HUES6 (cell line): Measurements from ENCODE around the gene APOC1.
"Not testable (repeated sequence)": the region's sequence is repeated elsewhere in the genome, so short reads cannot be mapped to it uniquely, and the experiment has no call there.

Experiments used
- H3K27ac ChIP-seq: 2 replicates; pipeline ENCODE4 v1.7.0; 2013; ENCODE audit warnings: low read depth, mild to moderate bottlenecking, low read length, inconsistent platforms
- H3K27me3 ChIP-seq: 2 replicates; pipeline ENCODE4 v1.6.1; 2013; ENCODE audit warnings: low read length; ENCODE audit not compliant: control insufficient read depth, insufficient read depth
- H3K36me3 ChIP-seq: 2 replicates; pipeline ENCODE4 v1.6.1; 2013; ENCODE audit warnings: low read length; ENCODE audit not compliant: control insufficient read depth, insufficient read depth
- H3K4me1 ChIP-seq: 2 replicates; pipeline ENCODE4 v1.6.1; 2013; ENCODE audit warnings: low read length; ENCODE audit not compliant: control insufficient read depth, insufficient read depth
- H3K4me3 ChIP-seq: 2 replicates; pipeline ENCODE4 v1.5.1; 2013; ENCODE audit warnings: low read depth, low read length
- H3K9ac ChIP-seq: one replicate; pipeline ENCODE4 v1.6.1; 2013; ENCODE audit warnings: mild to moderate bottlenecking, low read length
- H3K9me3 ChIP-seq: 2 replicates; pipeline ENCODE4 v1.6.1; 2013; ENCODE audit warnings: low read depth, low read length; ENCODE audit not compliant: control insufficient read depth, insufficient read depth

Gene APOC1

GRCh38 chr19:44924243-44924725 is 9.9 kb downstream of the APOC1 start:
- no peaks in the 10 kb centered on the region for H3K9me3 ChIP-seq
- H3K9ac ChIP-seq, result no peak overlapping the region
- H3K27me3 ChIP-seq, result no peaks in the 10 kb centered on the region
- H3K4me3 ChIP-seq, result no peak overlapping the region
- H3K4me1 ChIP-seq, result peaks cover 11% of the 10 kb centered on the region
- H3K27ac ChIP-seq, result no peak overlapping the region
- no peaks in the 10 kb centered on the region for H3K36me3 ChIP-seq

DNA sequence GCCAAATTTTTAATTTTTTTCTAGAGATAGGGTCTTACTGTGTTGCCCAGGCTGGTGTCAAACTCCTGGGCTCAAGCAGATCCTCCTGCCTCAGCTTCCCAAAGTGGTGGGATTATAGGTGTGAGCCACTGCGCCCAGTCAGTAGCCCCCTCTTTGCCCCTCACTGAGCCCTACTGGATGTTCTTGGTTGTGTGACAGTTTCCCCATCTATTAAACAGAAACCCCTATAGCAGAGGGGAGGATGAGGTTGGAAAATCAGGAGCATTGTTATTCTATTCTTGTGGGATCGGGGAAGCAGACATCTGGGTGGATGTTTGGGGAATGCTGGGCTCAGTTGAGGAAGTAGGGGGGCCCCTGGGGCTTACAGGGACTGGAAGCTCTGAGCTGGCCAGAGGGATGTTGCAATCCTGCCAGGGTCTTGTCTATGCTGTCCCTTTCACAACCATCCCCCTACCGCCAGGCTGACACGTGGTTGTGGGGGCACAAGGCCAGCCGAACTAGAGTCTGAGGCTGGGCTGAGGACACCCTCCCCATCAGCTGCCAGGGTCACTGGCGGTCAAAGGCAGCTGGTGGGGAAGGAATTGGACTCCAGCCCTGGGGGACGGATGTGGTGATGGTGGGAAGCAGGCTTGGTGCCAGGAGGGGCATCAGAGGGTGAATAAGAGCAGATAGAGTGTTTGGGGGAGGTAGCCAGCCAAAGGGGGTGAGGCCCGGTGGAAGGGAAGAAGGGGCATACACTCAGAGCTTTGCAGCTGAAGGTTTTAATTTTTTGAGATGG is 10.9 kb downstream of the APOC1 start:
- H3K27me3 ChIP-seq, result no peaks in the 10 kb centered on the region
- no peak overlapping the region for H3K9ac ChIP-seq
- no peaks in the 10 kb centered on the region for H3K36me3 ChIP-seq
- no peak overlapping the region for H3K4me3 ChIP-seq
- H3K9me3 ChIP-seq, result no peaks in the 10 kb centered on the region
- H3K4me1 ChIP-seq, result peaks cover 11% of the 10 kb centered on the region
- H3K27ac ChIP-seq, result no peak overlapping the region

DNA sequence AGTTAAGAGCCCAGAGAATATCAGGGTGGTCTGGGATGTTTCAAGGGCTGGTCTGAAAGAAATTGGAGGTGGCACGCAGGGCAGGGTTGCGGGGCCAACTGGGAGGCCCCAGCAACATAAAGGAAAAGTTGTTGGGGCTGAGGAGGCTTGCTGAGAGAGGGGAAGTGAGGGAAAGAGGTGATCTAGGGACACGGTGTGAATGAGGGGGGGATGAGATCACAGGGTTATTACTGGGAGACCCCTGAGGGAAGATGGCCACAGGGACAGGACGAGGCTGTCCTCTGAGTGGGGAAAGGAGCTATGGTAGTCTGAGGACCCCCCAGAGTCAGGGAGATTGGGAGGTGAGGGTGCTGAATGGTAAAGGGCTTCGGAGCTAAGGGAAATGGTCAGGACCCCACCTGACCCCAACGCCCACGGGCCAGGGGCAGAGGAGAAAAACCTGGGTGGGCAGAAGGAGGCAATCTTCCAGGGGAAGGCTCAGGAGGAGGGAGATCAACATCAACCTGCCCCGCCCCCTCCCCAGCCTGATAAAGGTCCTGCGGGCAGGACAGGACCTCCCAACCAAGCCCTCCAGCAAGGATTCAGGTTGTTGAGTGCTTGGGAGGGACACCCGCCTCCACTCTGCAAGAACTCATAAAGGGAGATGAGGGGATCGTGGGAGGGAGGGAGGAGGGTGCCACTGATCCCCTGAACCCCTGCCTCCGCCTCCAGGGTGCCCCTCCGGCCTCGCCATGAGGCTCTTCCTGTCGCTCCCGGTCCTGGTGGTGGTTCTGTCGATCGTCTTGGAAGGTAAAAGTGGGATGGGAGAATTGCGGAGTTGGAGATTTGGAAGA is 12.1 kb downstream of the APOC1 start:
- not testable (repeated sequence) for H3K9me3 ChIP-seq, H3K27ac ChIP-seq, H3K9ac ChIP-seq, H3K27me3 ChIP-seq, H3K36me3 ChIP-seq
- peaks cover 11% of the 10 kb centered on the region for H3K4me1 ChIP-seq
- H3K4me3 ChIP-seq, result peak overlapping the region; percentile 27

DNA sequence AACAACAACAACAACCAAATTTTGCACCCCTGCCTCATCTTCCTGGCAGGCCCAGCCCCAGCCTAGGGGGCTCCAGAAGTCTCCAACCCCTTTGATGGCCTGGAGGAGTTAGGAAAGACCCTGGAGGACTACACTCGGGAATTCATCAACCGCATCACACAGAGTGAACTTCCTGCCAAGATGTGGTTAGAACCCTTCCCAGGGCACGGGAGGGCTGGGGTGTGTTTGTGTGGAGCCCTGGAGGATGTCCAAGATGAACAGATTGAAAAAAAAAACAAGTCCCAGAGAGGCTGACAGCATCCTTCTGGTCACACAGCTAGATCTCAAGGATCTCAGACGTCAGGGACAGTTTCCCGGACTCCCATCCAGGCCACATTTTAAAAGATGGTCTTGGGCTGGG is 13.3 kb downstream of the APOC1 start:
- H3K27me3 ChIP-seq, result no peaks in the 10 kb centered on the region
- no peak overlapping the region for H3K9ac ChIP-seq
- peaks cover 11% of the 10 kb centered on the region for H3K4me1 ChIP-seq
- no peaks in the 10 kb centered on the region for H3K36me3 ChIP-seq
- no peak overlapping the region for H3K27ac ChIP-seq
- no peaks in the 10 kb centered on the region for H3K9me3 ChIP-seq
- H3K4me3 ChIP-seq, result no peak overlapping the region

- no peak overlapping the region for H3K9ac ChIP-seq
- H3K4me3 ChIP-seq, result no peak overlapping the region
- peaks cover 7% of the 10 kb centered on the region for H3K4me1 ChIP-seq
- H3K36me3 ChIP-seq, result no peaks in the 10 kb centered on the region
- no peak overlapping the region for H3K27ac ChIP-seq
- H3K27me3 ChIP-seq, result no peaks in the 10 kb centered on the region
- no peaks in the 10 kb centered on the region for H3K9me3 ChIP-seq
These were observed 15.7 kb downstream of the APOC1 start for GRCh38 chr19:44930088-44930487.

GRCh38 chr19:44931541-44931940 is 17.1 kb downstream of the APOC1 start:
- Histone ChIP-seq H3K27me3 (no peaks in the 10 kb centered on the region), H3K27ac (no peak overlapping the region), H3K4me3 (no peak overlapping the region), H3K36me3 (no peaks in the 10 kb centered on the region), H3K9me3 (no peaks in the 10 kb centered on the region), H3K4me1 (peaks cover 10% of the 10 kb centered on the region), H3K9ac (no peak overlapping the region)

GRCh38 chr19:44939668-44940067 is 25.3 kb downstream of the APOC1 start:
- H3K27ac ChIP-seq, result no peak overlapping the region
- peaks cover 6% of the 10 kb centered on the region for H3K4me1 ChIP-seq

DNA sequence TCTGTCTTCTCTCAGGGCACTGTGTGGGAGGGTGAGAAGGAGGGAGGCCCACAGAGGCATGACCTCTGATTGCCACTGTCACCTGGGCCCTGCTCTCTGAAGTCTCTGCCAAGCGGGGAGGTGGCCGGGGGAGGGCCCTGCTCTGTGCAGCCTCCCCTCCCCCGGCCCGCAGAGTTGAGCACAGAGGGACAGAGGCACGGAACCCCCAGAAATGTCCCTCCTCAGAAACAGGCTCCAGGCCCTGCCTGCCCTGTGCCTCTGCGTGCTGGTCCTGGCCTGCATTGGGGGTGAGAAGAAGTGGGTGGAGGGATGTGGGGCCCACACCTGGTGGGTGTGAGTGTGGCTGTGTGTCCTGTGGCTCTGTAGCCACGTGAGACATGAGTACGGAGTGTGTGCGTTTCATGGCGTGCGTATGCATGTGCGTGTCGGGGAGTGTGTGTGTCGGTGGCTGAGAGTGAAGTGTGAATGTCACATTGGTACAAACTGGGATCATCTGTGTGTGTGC is 27.7 kb downstream of the APOC1 start, which contains the start of gene APOC4:
Gene APOC4, plus strand, starts transcription at position 171 of the 505 bp plus-strand sequence. Its CDS starts 41 bp downstream, at position 212.
- H3K4me3 ChIP-seq, result no peak within 1 kb of the TSS
- H3K27me3 ChIP-seq, result no peaks in the 10 kb centered on the region
- no peaks in the 10 kb centered on the region for H3K4me1 ChIP-seq
- H3K9me3 ChIP-seq, result no peaks in the 10 kb centered on the region
- H3K27ac ChIP-seq, result no peak within 1 kb of the TSS
- H3K36me3 ChIP-seq, result no peaks in the 10 kb centered on the region
- no peak within 1 kb of the TSS for H3K9ac ChIP-seq

More at GRCh38 chr19:44939668-44940067, 25.3 kb downstream of the APOC1 start:
- Histone ChIP-seq H3K9me3 (no peaks in the 10 kb centered on the region), H3K9ac (no peak overlapping the region), H3K27me3 (no peaks in the 10 kb centered on the region), H3K4me3 (no peak overlapping the region), H3K36me3 (no peaks in the 10 kb centered on the region)

DNA sequence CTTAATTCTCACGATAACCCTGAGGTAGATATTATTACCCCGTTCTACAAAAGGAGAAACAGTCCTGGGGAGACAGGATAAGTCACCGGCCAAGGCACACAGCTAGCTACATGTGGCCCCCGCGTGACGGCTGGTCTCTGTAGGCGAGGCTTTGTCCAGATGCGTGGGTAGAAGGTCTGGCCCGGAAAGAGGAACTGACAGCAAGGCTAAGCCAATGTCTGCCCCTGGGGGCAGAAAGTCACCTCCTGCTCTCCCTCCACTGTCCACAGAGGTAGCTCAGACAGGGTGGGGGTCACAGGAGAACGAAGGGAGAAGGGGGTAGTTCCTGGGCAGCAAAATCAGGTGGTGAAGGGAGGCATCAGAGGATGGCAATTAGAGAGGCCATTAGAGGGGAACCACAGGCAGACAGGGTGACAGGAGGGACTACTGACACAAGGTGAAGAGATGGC is 29.4 kb downstream of the APOC1 start:
- no peaks in the 10 kb centered on the region for H3K4me1 ChIP-seq
- no peak overlapping the region for H3K27ac ChIP-seq

DNA sequence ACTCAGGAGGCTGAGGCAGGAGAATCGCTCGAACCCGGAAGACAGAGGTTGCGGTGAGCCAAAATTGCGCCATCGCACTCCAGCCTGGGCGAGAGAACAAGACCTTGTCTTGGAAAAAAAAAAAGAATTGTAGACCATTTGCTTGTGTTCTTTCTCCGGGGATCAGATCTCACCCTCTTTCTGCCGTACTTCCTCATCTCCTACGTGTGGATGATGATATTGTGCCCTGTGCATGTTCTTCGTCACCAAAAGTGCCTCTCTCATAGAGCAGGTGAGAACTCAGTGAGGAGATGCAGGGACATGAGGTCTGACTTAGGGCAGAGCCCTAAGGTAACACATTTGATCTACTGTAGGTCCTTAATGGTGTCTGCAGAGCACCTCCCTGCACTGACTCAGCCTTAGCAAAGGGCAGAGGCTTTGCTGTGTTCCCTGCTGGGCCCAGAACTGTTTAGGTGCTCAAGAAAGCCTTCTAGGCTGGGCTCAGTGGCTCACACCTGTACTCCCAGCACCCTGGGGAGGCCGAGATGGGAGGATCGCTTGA is 32.7 kb downstream of the APOC1 start:
- no peaks in the 10 kb centered on the region for H3K27me3 ChIP-seq
- peaks cover 2% of the 10 kb centered on the region; the same call in 1 of the 2 replicates for H3K36me3 ChIP-seq
- H3K4me3 ChIP-seq, result no peak overlapping the region
- no peak overlapping the region for H3K27ac ChIP-seq
- no peak overlapping the region for H3K9ac ChIP-seq
- no peaks in the 10 kb centered on the region for H3K4me1 ChIP-seq
- H3K9me3 ChIP-seq, result no peaks in the 10 kb centered on the region

More for the DNA sequence above, 29.4 kb downstream of the APOC1 start:
- Histone ChIP-seq H3K9me3 (no peaks in the 10 kb centered on the region), H3K27me3 (no peaks in the 10 kb centered on the region), H3K36me3 (no peaks in the 10 kb centered on the region), H3K9ac (no peak overlapping the region), H3K4me3 (no peak overlapping the region)
